Adrenal gland (tissue), 12 donors: ENCODE results near the gene MORF4L1. TPM values are rescaled to one million over a fixed set of nuclear protein-coding genes. Genes with fewer than 3 reads are reported as not detected.

ENCODE experiments used
- DNase-seq, 7 donors: peaks; one replicate each; pipeline ENCODE4 v3.0.0-alpha.2; 2019 to 2020
- H3K27ac ChIP-seq, 5 donors: fragments of 200-600 bp; sonication (generic) in 4 of 5; 1 replicate in 3 of 5; 2 replicates in 2 of 5; pipeline versions ENCODE4 v1.5.1 to v1.8.0; 2016 to 2020; ENCODE audit warnings: mild to moderate bottlenecking in 1 of 5
- H3K27me3 ChIP-seq: fragments of 200-600 bp; 2 replicates; pipeline ENCODE4 v1.8.0; 2021
- H3K36me3 ChIP-seq, 2 donors: fragments of 200-600 bp; replicated peaks in 1 of 2; 1 replicate in 1 of 2; 2 replicates in 1 of 2; pipeline versions ENCODE4 v1.5.1 to v1.8.0; 2018 to 2022
- H3K4me1 ChIP-seq, 2 donors: fragments of 200-600 bp; replicated peaks in 1 of 2; 1 replicate in 1 of 2; 2 replicates in 1 of 2; pipeline versions ENCODE4 v1.5.1 to v1.8.0; 2018 to 2021
- H3K4me3 ChIP-seq, 4 donors: fragments of 200-600 bp; sonication (generic) in 3 of 4; one replicate each; pipeline ENCODE4 v1.5.1; 2016 to 2018
- H3K9me3 ChIP-seq, 3 donors: fragments of 200-600 bp; sonication (generic) in 1 of 3; replicated peaks in 1 of 3; 1 replicate in 2 of 3; 2 replicates in 1 of 3; pipeline versions ENCODE4 v1.5.1 to v1.8.0; 2016 to 2021
- CTCF ChIP-seq, 6 experiments: fragments of 450-650 bp in 4 of 6; fragments of 200-600 bp in 2 of 6; sonication (generic) in 1 of 6; IDR thresholded peaks; 1 replicate in 5 of 6; 2 replicates in 1 of 6; pipeline versions ENCODE4 v1.5.1 to v1.8.0; 2016 to 2021; ENCODE audit warnings: antibody characterized with exemption in 6 of 6, mild to moderate bottlenecking in 2 of 6, moderate library complexity in 1 of 6
- POLR2A ChIP-seq, 2 donors: fragments of 450-650 bp; IDR thresholded peaks; one replicate each; pipeline ENCODE4 v1.6.1; 2017; ENCODE audit warnings: antibody characterized with exemption in 2 of 2, mild to moderate bottlenecking in 2 of 2, moderate library complexity in 1 of 2
- WGBS, 4 donors: extraction: QIAGEN DNeasy Blood & Tissue Kit in 2 of 4; methylation state at CpG; one replicate each; pipeline versions ENCODE4 v1.1.5 to v1.1.7; 2013 to 2017; 5-methylcytosine and 5-hydroxymethylcytosine counted together
- intact Hi-C, 2 donors: fragments of 100-400 bp; cut with DNase I; formaldehyde crosslinking; loops; one replicate each; pipeline versions ENCODE4 v1.14.1 to v1.15.0; 2022 to 2023
- polyA plus RNA-seq, 3 donors: library from polyadenylated mRNA; stranded (reverse); fragments of 200-250 nt in 2 of 3; fragments of 350-450 nt in 1 of 3; fragmentation: Illumina TruSeq in 1 of 3; extraction: RNeasy Lipid Tissue Mini Kit (QIAGEN cat#74804) in 1 of 3; gene quantifications; one replicate each; pipeline ENCODE4 v1.2.3, GENCODE V29; 2013 to 2014
- total RNA-seq, 9 donors: library from RNA; depleted of rRNA in 4 of 9; stranded (reverse); fragments of >200 nt in 4 of 9; fragments of 120-200 nt in 1 of 9; fragmentation: NEBNext Ultra II Directional in 1 of 9; extraction: Animal tissue kit (Norgen Biotek cat#: 25700) in 1 of 9; gene quantifications; one replicate each; pipeline versions ENCODE4 v1.1.0 to v1.2.4, GENCODE V29; 2013 to 2023
- donor health status: healthy with polysubstance abuse.
- donor health status: Bipolar disorder and iron deficiency.
- donor health status: DM: yes; HTN: yes; CAD: no.
- donor health status: DM: no; HTN: no; CAD: no.
- donor health status: DM: no; HTN: no; CAD: no.
- donor health status: DM: yes; HTN: yes; CAD: no.

The MORF4L1 gene
- total and polyA plus RNA-seq, 12 donors: 99.8 to 935 (median 342) TPM

DNA sequence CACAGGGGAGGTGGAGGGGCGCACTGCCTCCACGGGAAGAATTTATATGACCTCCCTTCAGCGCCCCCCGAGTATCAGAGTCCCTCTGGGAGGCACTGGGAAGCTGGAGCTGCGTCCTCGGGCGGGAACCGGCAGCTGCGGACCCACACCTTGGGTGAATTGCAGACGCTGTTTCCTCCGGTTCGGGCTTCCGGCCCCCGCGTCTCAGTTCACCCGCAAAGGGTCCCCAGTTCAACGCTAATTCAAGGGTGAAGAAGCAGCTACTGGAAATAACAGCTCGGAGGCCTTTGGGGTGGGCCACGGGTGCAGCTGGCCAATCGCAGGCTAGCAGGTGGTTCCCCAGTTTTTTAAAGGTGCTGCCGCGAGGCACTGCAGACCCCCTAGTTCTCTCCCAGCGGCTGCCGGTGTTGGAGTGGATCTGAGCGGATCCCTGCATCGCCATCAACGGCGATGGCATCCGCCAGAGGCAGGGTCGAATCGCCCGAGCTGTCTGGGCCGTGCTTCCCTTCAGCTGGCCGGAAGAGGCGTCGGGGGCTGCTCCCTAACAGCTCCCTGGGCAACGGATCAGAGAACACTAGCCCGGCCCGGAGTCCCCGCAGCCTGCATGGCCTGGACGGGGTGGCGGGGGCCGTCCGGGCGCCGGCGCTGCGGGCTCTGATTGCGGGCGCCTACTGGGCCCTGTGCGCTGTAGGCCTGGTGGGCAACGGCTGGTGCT, 42.0 kb upstream of the MORF4L1 start:
- Histone ChIP-seq H3K9me3 (no peaks in the 10 kb centered on the region), H3K4me1 (peaks cover 3 to 6% of the 10 kb centered on the region in 2 donors), H3K27me3 (no peaks in the 10 kb centered on the region), H3K4me3 (no peak overlapping the region), H3K36me3 (no peaks in the 10 kb centered on the region), H3K27ac (no peak overlapping the region)
- DNase-seq: no peak
- TF ChIP-seq CTCF (IDR thresholded peaks at IDR 0.05) (no peak), POLR2A (IDR thresholded peaks at IDR 0.05) (no peak)
- WGBS, 4 donors: 55 to 77% (median 59%) methylated on average over 9 to 52 of the region's 52 CpGs
- intact Hi-C loops: no loop called here

DNA sequence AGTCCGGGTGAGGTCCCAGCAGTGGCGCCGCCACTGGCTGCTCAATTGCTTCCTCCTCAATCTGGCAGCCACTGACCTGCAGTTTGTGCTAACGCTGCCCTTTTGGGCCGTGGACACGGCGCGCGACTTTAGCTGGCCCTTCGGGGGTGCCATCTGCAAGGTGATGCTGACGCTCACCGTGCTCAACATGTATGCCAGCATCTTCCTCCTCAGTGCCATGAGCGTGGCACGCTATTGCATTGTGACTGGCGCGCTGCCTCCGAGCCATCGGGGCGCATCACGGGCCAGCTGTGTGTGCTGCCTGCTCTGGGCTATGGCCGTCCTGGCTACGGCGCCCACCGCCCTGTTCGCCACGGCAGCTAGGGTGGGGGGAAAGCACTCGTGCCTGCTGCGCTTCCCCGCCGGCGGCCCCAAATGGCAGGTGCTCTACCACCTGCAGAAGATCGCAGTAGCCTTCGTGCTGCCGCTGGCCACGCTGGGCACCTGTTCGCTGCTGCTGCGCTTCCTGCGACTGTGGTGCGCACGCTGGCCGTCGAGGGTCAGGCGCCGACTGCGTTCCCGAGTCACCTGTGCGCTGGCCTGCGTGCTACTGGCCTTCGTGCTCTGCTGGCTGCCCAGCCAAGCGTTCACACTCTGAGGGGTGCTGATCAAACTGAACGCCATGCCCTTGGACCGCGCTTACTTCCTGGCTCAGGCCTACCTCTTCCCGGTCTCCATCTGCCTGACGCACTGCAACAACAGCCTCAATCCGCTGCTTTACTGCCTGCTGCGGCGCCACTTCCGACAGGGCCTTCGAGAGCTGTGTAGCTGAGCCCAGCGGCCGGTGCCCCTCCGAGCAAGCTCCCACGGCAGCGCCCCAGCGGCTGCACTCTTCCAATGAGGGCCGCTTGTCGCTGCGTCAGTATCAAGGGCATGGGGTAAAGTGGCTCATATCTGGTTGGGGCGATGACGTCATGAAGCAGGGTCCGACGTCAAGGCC, 41.2 kb upstream of the MORF4L1 start:
- Histone ChIP-seq H3K4me3 (no peak overlapping the region), H3K27me3 (no peaks in the 10 kb centered on the region)
- 89 to 92% (median 90%) methylated on average over 37 to 73 of the region's 73 CpGs for WGBS, 4 donors

GRCh38 chr15:78836333-78836732, 36.4 kb upstream of the MORF4L1 start:
- no peak overlapping the region for H3K4me3 ChIP-seq
- DNase-seq: no peak
- no peaks in the 10 kb centered on the region for H3K27me3 ChIP-seq
- 81 to 100% (median 94%) methylated on average over 1 of the region's 1 CpG for WGBS, 4 donors
- intact Hi-C loops: no loop called here
- TF ChIP-seq POLR2A (IDR thresholded peaks at IDR 0.05) (no peak), CTCF (IDR thresholded peaks at IDR 0.05) (no peak)
- H3K4me1 ChIP-seq: no peaks in the 10 kb centered on the region
- H3K36me3 ChIP-seq: no peaks in the 10 kb centered on the region
- no peaks in the 10 kb centered on the region for H3K9me3 ChIP-seq
- H3K27ac ChIP-seq: no peak overlapping the region

More for the DNA sequence above, 41.2 kb upstream of the MORF4L1 start:
- Histone ChIP-seq H3K4me1 (no peaks in the 10 kb centered on the region), H3K36me3 (no peaks in the 10 kb centered on the region), H3K27ac (no peak overlapping the region), H3K9me3 (no peaks in the 10 kb centered on the region)
- TF ChIP-seq CTCF (IDR thresholded peaks at IDR 0.05) (no peak), POLR2A (IDR thresholded peaks at IDR 0.05) (no peak)
- intact Hi-C loops: no loop called here
- DNase-seq: no peak

GRCh38 chr15:78837131-78837530, 35.6 kb upstream of the MORF4L1 start:
- intact Hi-C loops: no loop called here
- 49 to 75% (median 61%) methylated on average over 2 of the region's 2 CpGs for WGBS, 4 donors

More at GRCh38 chr15:78837131-78837530, 35.6 kb upstream of the MORF4L1 start:
- TF ChIP-seq CTCF (IDR thresholded peaks at IDR 0.05): no peak
- TF ChIP-seq POLR2A (IDR thresholded peaks at IDR 0.05): no peak
- Histone ChIP-seq H3K4me3 (no peak overlapping the region), H3K9me3 (no peaks in the 10 kb centered on the region), H3K36me3 (no peaks in the 10 kb centered on the region), H3K4me1 (no peaks in the 10 kb centered on the region), H3K27ac (no peak overlapping the region), H3K27me3 (no peaks in the 10 kb centered on the region)
- DNase-seq: no peak
